Breast epithelium (tissue), 4 donors: ENCODE data around the gene GMCL1. TPM values are rescaled to one million over a fixed set of nuclear protein-coding genes. Genes with fewer than 3 reads are reported as not detected.
A peak's percentile ranks its signal among the peaks of the same experiment; 100 is the strongest.

Experiments
- DNase-seq, 2 donors: peaks; one replicate each; pipeline ENCODE4 v3.0.0-alpha.2; 2019; ENCODE audit warnings: low spot score in 2 of 2
- H3K27ac ChIP-seq, 2 donors: fragments of 200-600 bp; sonication (generic) in 1 of 2; one replicate each; pipeline ENCODE4 v1.5.1; 2016 to 2019; ENCODE audit warnings: mild to moderate bottlenecking in 1 of 2
- H3K27me3 ChIP-seq, 2 donors: fragments of 200-600 bp; sonication (generic) in 1 of 2; one replicate each; pipeline versions ENCODE4 v1.5.1 to v1.6.0; 2017 to 2019; ENCODE audit warnings: control low read depth in 1 of 2, mild to moderate bottlenecking in 1 of 2
- H3K36me3 ChIP-seq: fragments of 200-600 bp; one replicate; pipeline ENCODE4 v1.5.1; 2019
- H3K4me1 ChIP-seq, 2 donors: fragments of 200-600 bp; sonication (generic); one replicate each; pipeline ENCODE4 v1.5.1; 2016 to 2019; ENCODE audit warnings: control low read depth in 1 of 2
- H3K4me3 ChIP-seq, 3 donors: fragments of 200-600 bp; sonication (generic); 1 replicate in 2 of 3; 2 replicates in 1 of 3; pipeline ENCODE4 v1.5.1; 2016 to 2019; ENCODE audit warnings: mild to moderate bottlenecking in 3 of 3, moderate library complexity in 2 of 3
- H3K9me3 ChIP-seq, 2 donors: fragments of 200-600 bp; sonication (generic) in 1 of 2; one replicate each; pipeline ENCODE4 v1.5.1; 2016 to 2019; ENCODE audit warnings: control low read depth in 1 of 2
- CTCF ChIP-seq, 3 donors: fragments of 450-650 bp; IDR thresholded peaks; one replicate each; pipeline ENCODE4 v1.5.1; 2016 to 2017; ENCODE audit warnings: antibody characterized with exemption in 3 of 3, mild to moderate bottlenecking in 3 of 3, moderate library complexity in 3 of 3
- POLR2A ChIP-seq: fragments of 450-650 bp; IDR thresholded peaks from one replicate; pipeline ENCODE4 v1.6.1; 2016; ENCODE audit warnings: antibody characterized with exemption, mild to moderate bottlenecking, moderate library complexity
- POLR2AphosphoS5 ChIP-seq, 3 donors: sonication (generic); formaldehyde crosslinking; IDR thresholded peaks; one replicate each; pipeline ENCODE4 v1.6.1; 2017; ENCODE audit warnings: antibody characterized with exemption in 3 of 3
- intact Hi-C: fragments of 100-400 bp; cut with DNase I; formaldehyde crosslinking; loops from one replicate; pipeline ENCODE4 v1.15.1; 2023; ENCODE audit warnings: low total_unique reads
- total RNA-seq, 3 donors: library from RNA; depleted of rRNA; stranded (reverse); fragments of >200 nt; gene quantifications; one replicate each; pipeline ENCODE4 v1.1.0, GENCODE V29; 2016

Gene GMCL1
- total RNA-seq, 3 donors from 2014 or later: 14.2 to 24.4 (median 18.4) TPM

DNA sequence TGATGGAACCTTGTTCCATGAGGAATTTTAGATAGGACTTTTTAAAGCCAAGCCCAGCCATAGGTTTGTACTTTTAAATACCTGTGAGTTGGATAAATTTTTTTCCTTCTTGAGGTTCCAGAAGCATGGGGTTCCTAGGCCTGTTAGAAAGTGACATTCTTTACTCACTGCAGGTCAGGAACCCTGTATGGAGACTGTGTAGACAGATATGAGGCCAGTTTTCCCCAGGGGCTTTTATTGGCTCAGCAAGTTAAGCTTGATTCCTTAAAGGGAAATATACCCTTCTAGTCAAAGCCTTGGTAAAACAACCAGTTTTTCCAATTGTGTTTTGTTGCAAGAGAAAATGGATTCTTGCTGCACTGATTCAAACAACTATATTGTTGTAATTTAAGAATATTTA, 38.4 kb upstream of the GMCL1 start:
- H3K27ac ChIP-seq: no peak overlapping the region
- H3K4me1 ChIP-seq: no peaks in the 10 kb centered on the region
- H3K9me3 ChIP-seq: no peaks in the 10 kb centered on the region
- H3K27me3 ChIP-seq: no peaks in the 10 kb centered on the region
- intact Hi-C loops: no loop called here
- DNase-seq: no peak
- TF ChIP-seq CTCF (IDR thresholded peaks at IDR 0.05) (no peak), POLR2AphosphoS5 (IDR thresholded peaks at IDR 0.05) (no peak), POLR2A (no peak)
- H3K4me3 ChIP-seq: no peak overlapping the region
- H3K36me3 ChIP-seq: no peaks in the 10 kb centered on the region

GRCh38 chr2:69796174-69796573, 33.3 kb upstream of the GMCL1 start:
- H3K4me1 ChIP-seq: peaks cover 0 to 4% of the 10 kb centered on the region in 2 donors
- no peak overlapping the region for H3K4me3 ChIP-seq
- DNase-seq: no peak
- H3K27ac ChIP-seq: no peak overlapping the region
- no peaks in the 10 kb centered on the region for H3K27me3 ChIP-seq
- intact Hi-C loops: no loop called here
- H3K9me3 ChIP-seq: no peaks in the 10 kb centered on the region
- TF ChIP-seq POLR2AphosphoS5 (IDR thresholded peaks at IDR 0.05) (no peak), POLR2A (no peak), CTCF (IDR thresholded peaks at IDR 0.05) (no peak)
- no peaks in the 10 kb centered on the region for H3K36me3 ChIP-seq

DNA sequence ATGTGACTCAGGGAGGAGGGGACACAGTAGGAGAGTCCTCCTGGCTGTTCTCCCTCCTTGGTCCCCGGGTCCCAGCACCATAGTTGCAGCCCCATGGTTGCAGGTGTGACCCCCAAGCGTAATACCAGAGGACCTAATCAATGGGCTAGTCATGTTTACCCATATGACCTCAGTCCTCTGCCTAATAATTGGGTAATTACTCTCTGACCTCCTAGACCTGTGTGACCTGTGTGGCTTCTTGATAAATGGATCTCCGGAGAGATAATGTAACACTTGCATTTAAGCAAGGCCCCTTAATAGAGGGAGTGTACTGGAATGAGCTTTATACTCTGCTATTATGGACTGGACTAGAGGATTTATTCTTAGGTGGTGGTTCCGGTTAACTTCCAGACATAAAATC, 32.2 kb upstream of the GMCL1 start:
- intact Hi-C loops: no loop called here
- DNase-seq: no peak
- Histone ChIP-seq H3K27ac (peak overlapping the region in 1 of 2 donors; percentile 70), H3K36me3 (no peaks in the 10 kb centered on the region), H3K27me3 (no peaks in the 10 kb centered on the region), H3K4me3 (no peak overlapping the region), H3K4me1 (peaks cover 0 to 4% of the 10 kb centered on the region in 2 donors), H3K9me3 (no peaks in the 10 kb centered on the region)
- no peak for TF ChIP-seq POLR2AphosphoS5 (IDR thresholded peaks at IDR 0.05)
- TF ChIP-seq POLR2A: no peak
- TF ChIP-seq CTCF (IDR thresholded peaks at IDR 0.05): no peak

GRCh38 chr2:69797836-69798289, 31.6 kb upstream of the GMCL1 start:
- H3K27ac ChIP-seq: peak overlapping the region; percentile 70 to 76
- DNase-seq: no peak
- peak overlapping the region in 2 of 3 donors; percentile 36 to 59 for H3K4me3 ChIP-seq
- TF ChIP-seq CTCF (IDR thresholded peaks at IDR 0.05) (no peak), POLR2A (no peak), POLR2AphosphoS5 (IDR thresholded peaks at IDR 0.05) (no peak)
- intact Hi-C loops: no loop called here
- H3K27me3 ChIP-seq: no peaks in the 10 kb centered on the region
- H3K36me3 ChIP-seq: no peaks in the 10 kb centered on the region
- no peaks in the 10 kb centered on the region for H3K9me3 ChIP-seq
- peaks cover 0 to 4% of the 10 kb centered on the region in 2 donors for H3K4me1 ChIP-seq

DNA sequence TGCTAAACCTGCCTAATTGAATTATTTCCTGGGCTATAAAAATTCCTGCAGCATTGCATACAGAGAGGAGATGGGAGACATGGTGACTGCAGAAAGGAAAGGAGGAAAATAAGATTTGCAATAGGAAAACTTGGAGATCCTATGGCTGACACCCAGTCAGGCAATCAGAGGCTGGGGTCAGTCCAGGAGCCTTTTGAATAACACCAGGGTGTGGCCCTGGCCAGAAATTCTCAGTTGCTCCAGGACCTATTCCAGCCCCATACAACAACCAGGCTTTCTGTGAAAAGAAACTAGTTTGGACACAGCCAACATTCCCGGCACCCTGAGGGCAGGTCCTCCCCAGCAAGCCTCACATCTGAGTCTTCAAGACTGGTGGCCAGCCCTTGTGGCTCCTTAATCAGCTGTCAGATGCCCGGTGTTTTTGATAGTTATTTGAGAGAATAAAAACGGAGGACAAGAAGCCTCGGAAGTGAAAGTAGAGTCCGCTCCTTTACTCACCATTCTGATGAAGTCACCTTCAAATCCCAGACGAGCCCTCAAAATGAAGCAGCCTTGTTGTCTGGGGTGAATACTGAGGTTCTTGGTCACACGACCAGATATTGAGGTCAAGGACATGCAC, 31.1 kb upstream of the GMCL1 start:
- Histone ChIP-seq H3K27me3 (no peaks in the 10 kb centered on the region), H3K4me1 (peaks cover 0 to 4% of the 10 kb centered on the region in 2 donors), H3K36me3 (no peaks in the 10 kb centered on the region), H3K4me3 (peak overlapping the region; percentile 31 to 59 (median 36)), H3K27ac (peak overlapping the region; percentile 70 to 76), H3K9me3 (no peaks in the 10 kb centered on the region)
- TF ChIP-seq POLR2AphosphoS5 (IDR thresholded peaks at IDR 0.05): no peak
- TF ChIP-seq POLR2A: no peak
- TF ChIP-seq CTCF (IDR thresholded peaks at IDR 0.05): no peak
- intact Hi-C loops: no loop called here
- peak in 1 of 2 donors; percentile 20 for DNase-seq
